GM21447 (cell line): ENCODE results near the gene TAB2.
"Not testable (repeated sequence)": the region's sequence is repeated elsewhere in the genome, so short reads cannot be mapped to it uniquely, and the experiment has no call there.

Source experiments
- ATAC-seq: cut with Tn5 transposase; IDR thresholded peaks from one replicate; pipeline ENCODE4 v1.9.1; 2021; ENCODE audit not compliant: unreplicated experiment

The TAB2 gene

GRCh38 chr6:149332602-149333265 lies 15.2 kb downstream of the TAB2 start:
- no peak for ATAC-seq

- ATAC-seq: no peak
Measured at GRCh38 chr6:149333266-149333620, 15.7 kb downstream of the TAB2 start.

GRCh38 chr6:149334201-149334600 lies 16.7 kb downstream of the TAB2 start:
- no peak for ATAC-seq

GRCh38 chr6:149334682-149335160 lies 17.2 kb downstream of the TAB2 start:
- no peak for ATAC-seq

- ATAC-seq: no peak
Measured at GRCh38 chr6:149335924-149336608, 18.6 kb downstream of the TAB2 start.

- ATAC-seq: no peak
Measured at GRCh38 chr6:149336609-149336928, 19.1 kb downstream of the TAB2 start.

GRCh38 chr6:149337320-149337719 lies 19.8 kb downstream of the TAB2 start:
- no peak for ATAC-seq

- no peak for ATAC-seq
Measured at GRCh38 chr6:149340200-149340599, 22.7 kb downstream of the TAB2 start.

- peak; percentile 79 for ATAC-seq
Measured at GRCh38 chr6:149342525-149342924, 25.0 kb downstream of the TAB2 start.

GRCh38 chr6:149343501-149343900 lies 26.0 kb downstream of the TAB2 start:
- ATAC-seq: no peak

GRCh38 chr6:149346078-149346477 lies 28.6 kb downstream of the TAB2 start:
- ATAC-seq: no peak

GRCh38 chr6:149347067-149347466 lies 29.6 kb downstream of the TAB2 start:
- no peak for ATAC-seq

- not testable (repeated sequence) for ATAC-seq
Measured at GRCh38 chr6:149349279-149349678, 31.8 kb downstream of the TAB2 start.

- ATAC-seq: no peak
Measured at GRCh38 chr6:149354009-149354408, 36.5 kb downstream of the TAB2 start.

GRCh38 chr6:149356081-149356750 lies 38.7 kb downstream of the TAB2 start:
- no peak for ATAC-seq

- ATAC-seq: no peak
Measured at GRCh38 chr6:149357726-149358538, 40.4 kb downstream of the TAB2 start.

- no peak for ATAC-seq
Measured at GRCh38 chr6:149359440-149359839, 41.9 kb downstream of the TAB2 start.

- ATAC-seq: no peak
Measured at GRCh38 chr6:149360536-149360935, 43.0 kb downstream of the TAB2 start.

GRCh38 chr6:149362289-149362688 lies 44.8 kb downstream of the TAB2 start:
- no peak for ATAC-seq

GRCh38 chr6:149363154-149363553 lies 45.6 kb downstream of the TAB2 start:
- no peak for ATAC-seq

GRCh38 chr6:149364557-149364956 lies 47.0 kb downstream of the TAB2 start:
- ATAC-seq: no peak
